Measurements from ENCODE around the gene GLRX3. TPM values are rescaled to one million over a fixed set of nuclear protein-coding genes. Genes with fewer than 3 reads are reported as not detected.
A peak's percentile ranks its signal among the peaks of the same experiment; 100 is the strongest.
"Not testable (repeated sequence)": the region's sequence is repeated elsewhere in the genome, so short reads cannot be mapped to it uniquely, and the experiment has no call there.

GLRX3 gene
- polyA plus RNA-seq, 1 of the 3 experiments (the other 2 are of a cell fraction), result 93.8 TPM

DNA sequence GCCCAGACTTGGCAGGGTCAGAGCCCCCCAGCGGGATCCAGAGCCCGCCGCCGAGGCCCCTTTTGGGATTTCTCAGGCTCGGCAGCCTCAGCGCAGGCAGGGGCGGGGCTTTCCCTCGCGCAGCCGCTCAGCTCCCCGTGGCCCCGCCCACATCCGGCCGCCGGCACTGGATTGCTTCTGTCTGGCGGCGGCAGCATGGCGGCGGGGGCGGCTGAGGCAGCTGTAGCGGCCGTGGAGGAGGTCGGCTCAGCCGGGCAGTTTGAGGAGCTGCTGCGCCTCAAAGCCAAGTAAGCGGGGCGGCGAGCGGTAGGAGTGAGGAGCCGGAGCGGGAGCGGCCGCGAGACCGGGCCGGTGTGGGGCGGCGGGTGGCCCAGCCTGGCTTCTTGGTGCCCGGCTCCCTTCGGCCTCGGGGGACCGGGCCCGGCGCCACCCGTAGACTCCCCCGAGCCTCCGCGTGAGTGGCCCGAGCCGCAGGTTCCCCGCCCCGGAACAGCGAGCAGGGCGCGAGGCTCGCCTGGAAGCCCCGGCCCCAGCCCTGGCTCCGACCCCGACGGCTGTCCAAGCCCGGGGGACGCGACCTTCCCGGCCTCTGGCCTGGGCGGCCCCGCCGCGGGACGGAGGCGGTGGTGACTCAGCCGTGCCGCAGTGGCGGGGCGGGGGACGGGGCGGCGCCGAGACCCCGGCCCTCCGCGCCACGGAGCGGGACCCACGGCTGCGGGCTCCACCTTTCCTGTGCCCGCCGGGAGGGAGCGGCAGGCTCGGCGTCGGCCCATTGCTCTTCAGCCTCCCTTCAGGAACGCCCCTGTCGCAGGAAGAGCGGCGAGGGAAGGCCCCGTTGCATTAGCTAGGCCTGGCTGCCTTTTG lies at the start of gene GLRX3 (continued):
- TF ChIP-seq, protein P1, sequence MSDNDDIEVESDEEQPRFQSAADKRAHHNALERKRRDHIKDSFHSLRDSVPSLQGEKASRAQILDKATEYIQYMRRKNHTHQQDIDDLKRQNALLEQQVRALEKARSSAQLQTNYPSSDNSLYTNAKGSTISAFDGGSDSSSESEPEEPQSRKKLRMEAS (IDR thresholded peaks at IDR 0.05; ENCODE audit: low read depth), result peak; percentile 66
- no peak for TF ChIP-seq NFIC (IDR thresholded peaks at IDR 0.05; ENCODE audit: borderline replicate concordance)
- TF ChIP-seq EP300 (IDR thresholded peaks at IDR 0.05; ENCODE audit: borderline replicate concordance in 1 of 2, low read depth in 1 of 2, low read length in 1 of 2), result no peak
- TF ChIP-seq, protein P2, sequence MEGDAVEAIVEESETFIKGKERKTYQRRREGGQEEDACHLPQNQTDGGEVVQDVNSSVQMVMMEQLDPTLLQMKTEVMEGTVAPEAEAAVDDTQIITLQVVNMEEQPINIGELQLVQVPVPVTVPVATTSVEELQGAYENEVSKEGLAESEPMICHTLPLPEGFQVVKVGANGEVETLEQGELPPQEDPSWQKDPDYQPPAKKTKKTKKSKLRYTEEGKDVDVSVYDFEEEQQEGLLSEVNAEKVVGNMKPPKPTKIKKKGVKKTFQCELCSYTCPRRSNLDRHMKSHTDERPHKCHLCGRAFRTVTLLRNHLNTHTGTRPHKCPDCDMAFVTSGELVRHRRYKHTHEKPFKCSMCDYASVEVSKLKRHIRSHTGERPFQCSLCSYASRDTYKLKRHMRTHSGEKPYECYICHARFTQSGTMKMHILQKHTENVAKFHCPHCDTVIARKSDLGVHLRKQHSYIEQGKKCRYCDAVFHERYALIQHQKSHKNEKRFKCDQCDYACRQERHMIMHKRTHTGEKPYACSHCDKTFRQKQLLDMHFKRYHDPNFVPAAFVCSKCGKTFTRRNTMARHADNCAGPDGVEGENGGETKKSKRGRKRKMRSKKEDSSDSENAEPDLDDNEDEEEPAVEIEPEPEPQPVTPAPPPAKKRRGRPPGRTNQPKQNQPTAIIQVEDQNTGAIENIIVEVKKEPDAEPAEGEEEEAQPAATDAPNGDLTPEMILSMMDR (IDR thresholded peaks at IDR 0.05), result no peak
- no peak for TF ChIP-seq FOSL2 (IDR thresholded peaks at IDR 0.05; ENCODE audit: borderline replicate concordance, low read depth)
- TF ChIP-seq, protein P3, sequence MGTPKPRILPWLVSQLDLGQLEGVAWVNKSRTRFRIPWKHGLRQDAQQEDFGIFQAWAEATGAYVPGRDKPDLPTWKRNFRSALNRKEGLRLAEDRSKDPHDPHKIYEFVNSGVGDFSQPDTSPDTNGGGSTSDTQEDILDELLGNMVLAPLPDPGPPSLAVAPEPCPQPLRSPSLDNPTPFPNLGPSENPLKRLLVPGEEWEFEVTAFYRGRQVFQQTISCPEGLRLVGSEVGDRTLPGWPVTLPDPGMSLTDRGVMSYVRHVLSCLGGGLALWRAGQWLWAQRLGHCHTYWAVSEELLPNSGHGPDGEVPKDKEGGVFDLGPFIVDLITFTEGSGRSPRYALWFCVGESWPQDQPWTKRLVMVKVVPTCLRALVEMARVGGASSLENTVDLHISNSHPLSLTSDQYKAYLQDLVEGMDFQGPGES (IDR thresholded peaks at IDR 0.05; ENCODE audit: low read depth, low read length), result no peak
- TF ChIP-seq, protein P4, sequence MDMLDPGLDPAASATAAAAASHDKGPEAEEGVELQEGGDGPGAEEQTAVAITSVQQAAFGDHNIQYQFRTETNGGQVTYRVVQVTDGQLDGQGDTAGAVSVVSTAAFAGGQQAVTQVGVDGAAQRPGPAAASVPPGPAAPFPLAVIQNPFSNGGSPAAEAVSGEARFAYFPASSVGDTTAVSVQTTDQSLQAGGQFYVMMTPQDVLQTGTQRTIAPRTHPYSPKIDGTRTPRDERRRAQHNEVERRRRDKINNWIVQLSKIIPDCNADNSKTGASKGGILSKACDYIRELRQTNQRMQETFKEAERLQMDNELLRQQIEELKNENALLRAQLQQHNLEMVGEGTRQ (IDR thresholded peaks at IDR 0.05; ENCODE audit: borderline replicate concordance, low read depth, low read length), result no peak

GRCh38 chr10:130090565-130090964 lies 45.6 kb upstream of the GLRX3 start:
- CTCF ChIA-PET; H3K9ac ChIP-seq; H3K27me3 ChIP-seq (ENCODE audit: insufficient read depth); H3K79me2 ChIP-seq (ENCODE audit: insufficient read depth); H2AFZ ChIP-seq (ENCODE audit: low read depth); H3F3A ChIP-seq (replicated peaks; ENCODE audit: insufficient read depth); H3K4me1 ChIP-seq (ENCODE audit: control insufficient read depth in 1 of 2, insufficient read depth in 2 of 2, low read depth in 1 of 2, low read length in 1 of 2); H4K20me1 ChIP-seq (ENCODE audit: insufficient read depth); H3K4me3 ChIP-seq (ENCODE audit: low read depth in 2 of 2, low read length in 1 of 2); POLR2A ChIA-PET; DNase-seq; H3K4me2 ChIP-seq; H3K9me2 ChIP-seq; H3K36me3 ChIP-seq (replicated peaks in 1 of 2; ENCODE audit: control insufficient read depth in 1 of 2, insufficient read depth in 2 of 2, low read length in 1 of 2); H3K27ac ChIP-seq (ENCODE audit: low read depth in 2 of 2, low read length in 1 of 2); H3K9me3 ChIP-seq: not testable (repeated sequence)
- WGBS (ENCODE audit: low lambda C conversion rate), result 66% methylated on average over 5 of the region's 5 CpGs

DNA sequence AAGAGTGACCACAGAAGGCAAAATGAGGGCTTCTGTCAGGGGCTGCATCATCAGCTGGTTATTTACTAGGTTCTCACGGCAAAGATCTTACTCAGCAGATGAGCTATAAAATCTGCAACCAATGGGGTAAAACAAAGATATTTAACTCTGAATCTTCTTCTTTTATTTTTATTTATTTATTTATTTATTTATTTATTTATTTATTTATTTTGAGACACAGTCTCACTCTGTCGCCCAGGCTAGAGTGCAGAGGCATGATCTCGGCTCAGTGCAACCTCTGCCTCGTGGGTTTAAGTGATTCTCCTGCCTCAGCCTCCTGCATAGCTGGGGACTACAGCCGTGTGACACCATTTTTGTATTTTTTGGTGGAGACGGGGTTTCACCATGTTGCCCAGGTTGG lies 36.8 kb upstream of the GLRX3 start:
- no peak overlapping the region for H2AFZ ChIP-seq (ENCODE audit: low read depth)
- POLR2A ChIA-PET, result no interaction called here
- no peak overlapping the region for H3K4me3 ChIP-seq (ENCODE audit: low read depth in 2 of 2, low read length in 1 of 2)

More for the DNA sequence above, 36.8 kb upstream of the GLRX3 start:
- H3K36me3 ChIP-seq (replicated peaks in 1 of 2; ENCODE audit: control insufficient read depth in 1 of 2, insufficient read depth in 2 of 2, low read length in 1 of 2), result no peaks in the 10 kb centered on the region
- no peaks in the 10 kb centered on the region for H3K9me2 ChIP-seq
- no peaks in the 10 kb centered on the region for H3K27me3 ChIP-seq (ENCODE audit: insufficient read depth)
- no peaks in the 10 kb centered on the region for H3K9me3 ChIP-seq
- TF ChIP-seq TEAD4 (IDR thresholded peaks at IDR 0.05; ENCODE audit: borderline replicate concordance, insufficient read depth) (no peak), EZH2phosphoT487 (IDR thresholded peaks at IDR 0.05; ENCODE audit: borderline replicate concordance, low read depth) (no peak), MEF2A (IDR thresholded peaks at IDR 0.05; ENCODE audit: borderline replicate concordance, low read depth) (no peak)
- no peaks in the 10 kb centered on the region for H3K4me1 ChIP-seq (ENCODE audit: control insufficient read depth in 1 of 2, insufficient read depth in 2 of 2, low read depth in 1 of 2, low read length in 1 of 2)
- no peak overlapping the region for H3K9ac ChIP-seq
- H3F3A ChIP-seq (replicated peaks; ENCODE audit: insufficient read depth), result no peaks in the 10 kb centered on the region
- WGBS (ENCODE audit: low lambda C conversion rate), result 81% methylated on average over 6 of the region's 6 CpGs
- no peaks in the 10 kb centered on the region for H3K79me2 ChIP-seq (ENCODE audit: insufficient read depth)
- no peak overlapping the region for H3K27ac ChIP-seq (ENCODE audit: low read depth in 2 of 2, low read length in 1 of 2)
- no peak for DNase-seq
- no peaks in the 10 kb centered on the region for H4K20me1 ChIP-seq (ENCODE audit: insufficient read depth)
- H3K4me2 ChIP-seq, result no peak overlapping the region
- CTCF ChIA-PET, result interaction anchor here (1.4 to 1.5 kb wide), 2 partner anchors 10 to 12 kb away, joined by 4 to 5 read pairs; partner anchors contain the start of gene C10orf143
